Measurements from ENCODE around the gene MAN2B2. TPM values are rescaled to one million over a fixed set of nuclear protein-coding genes. Genes with fewer than 3 reads are reported as not detected.
"Not testable (repeated sequence)": the region's sequence is repeated elsewhere in the genome, so short reads cannot be mapped to it uniquely, and the experiment has no call there.

MAN2B2 gene
- total RNA-seq, 1 donor from 2014 or later, result 32.2 TPM

GRCh38 chr4:6625256-6625655 is 50.3 kb downstream of the MAN2B2 start:
- no peak overlapping the region for H3K9ac ChIP-seq (ENCODE audit: low read length)
- H4K20me1 ChIP-seq (ENCODE audit: insufficient read depth, low read length), result no peaks in the 10 kb centered on the region
- H3K27me3 ChIP-seq (ENCODE audit: insufficient read depth, low read length), result no peaks in the 10 kb centered on the region
- H3K4me1 ChIP-seq (ENCODE audit: insufficient read depth, low read length), result no peaks in the 10 kb centered on the region
- no peaks in the 10 kb centered on the region for H3K27me3 Mint-ChIP-seq (ENCODE audit: low read depth, unreplicated experiment)
- H3K9me3 Mint-ChIP-seq (ENCODE audit: unreplicated experiment), result peaks cover 1% of the 10 kb centered on the region
- no peaks in the 10 kb centered on the region for H3K36me3 Mint-ChIP-seq (ENCODE audit: low read depth, unreplicated experiment)
- DNase-seq (ENCODE audit: low read depth), result no peak
- H3K4me3 Mint-ChIP-seq (ENCODE audit: unreplicated experiment), result no peak overlapping the region
- no peak overlapping the region for H3K4me2 ChIP-seq (ENCODE audit: low read length)
- no peak overlapping the region for H3K4me3 ChIP-seq (ENCODE audit: insufficient read depth, low read depth, low read length)
- no peak for FAIRE-seq
- TF ChIP-seq CTCF (IDR thresholded peaks at IDR 0.05; ENCODE audit: insufficient read depth, low read depth, low read length), result no peak
- no peak for TF ChIP-seq EZH2 (IDR thresholded peaks at IDR 0.05; ENCODE audit: insufficient read depth, low read length)
- no peak overlapping the region for H3K27ac ChIP-seq (ENCODE audit: low read depth, low read length)
- H3K4me1 Mint-ChIP-seq (ENCODE audit: low read depth, unreplicated experiment), result no peaks in the 10 kb centered on the region
- H3K27ac Mint-ChIP-seq (ENCODE audit: unreplicated experiment), result no peak overlapping the region
- no peaks in the 10 kb centered on the region for H3K36me3 ChIP-seq (ENCODE audit: insufficient read depth, low read length)
- H3K79me2 ChIP-seq (ENCODE audit: insufficient read depth, low read length), result no peaks in the 10 kb centered on the region
- H2AFZ ChIP-seq (ENCODE audit: low read depth, low read length), result no peak overlapping the region
- no peaks in the 10 kb centered on the region for H3K9me3 ChIP-seq (ENCODE audit: insufficient read depth, low read depth, low read length)

GRCh38 chr4:6626066-6626465 is 51.1 kb downstream of the MAN2B2 start:
- no peak overlapping the region for H3K27ac Mint-ChIP-seq (ENCODE audit: unreplicated experiment)
- H3K9me3 ChIP-seq (ENCODE audit: insufficient read depth, low read depth, low read length), result no peaks in the 10 kb centered on the region
- no peaks in the 10 kb centered on the region for H3K36me3 Mint-ChIP-seq (ENCODE audit: low read depth, unreplicated experiment)
- H3K36me3 ChIP-seq (ENCODE audit: insufficient read depth, low read length), result no peaks in the 10 kb centered on the region
- H3K79me2 ChIP-seq (ENCODE audit: insufficient read depth, low read length), result no peaks in the 10 kb centered on the region
- H4K20me1 ChIP-seq (ENCODE audit: insufficient read depth, low read length), result no peaks in the 10 kb centered on the region
- H3K9me3 Mint-ChIP-seq (ENCODE audit: unreplicated experiment), result peaks cover 4% of the 10 kb centered on the region
- no peak for FAIRE-seq
- no peaks in the 10 kb centered on the region for H3K27me3 Mint-ChIP-seq (ENCODE audit: low read depth, unreplicated experiment)
- no peaks in the 10 kb centered on the region for H3K4me1 Mint-ChIP-seq (ENCODE audit: low read depth, unreplicated experiment)
- no peak overlapping the region for H3K4me3 Mint-ChIP-seq (ENCODE audit: unreplicated experiment)
- no peak overlapping the region for H3K4me3 ChIP-seq (ENCODE audit: insufficient read depth, low read depth, low read length)
- DNase-seq (ENCODE audit: low read depth), result no peak
- no peak overlapping the region for H3K27ac ChIP-seq (ENCODE audit: low read depth, low read length)
- no peaks in the 10 kb centered on the region for H3K27me3 ChIP-seq (ENCODE audit: insufficient read depth, low read length)
- H3K9ac ChIP-seq (ENCODE audit: low read length), result no peak overlapping the region
- H2AFZ ChIP-seq (ENCODE audit: low read depth, low read length), result no peak overlapping the region
- H3K4me1 ChIP-seq (ENCODE audit: insufficient read depth, low read length), result no peaks in the 10 kb centered on the region
- TF ChIP-seq EZH2 (IDR thresholded peaks at IDR 0.05; ENCODE audit: insufficient read depth, low read length) (no peak), CTCF (IDR thresholded peaks at IDR 0.05; ENCODE audit: insufficient read depth, low read depth, low read length) (no peak)
- no peak overlapping the region for H3K4me2 ChIP-seq (ENCODE audit: low read length)

GRCh38 chr4:6627832-6628231 is 52.8 kb downstream of the MAN2B2 start:
- no peak overlapping the region for H3K27ac ChIP-seq (ENCODE audit: low read depth, low read length)
- no peak overlapping the region for H2AFZ ChIP-seq (ENCODE audit: low read depth, low read length)
- H3K4me3 ChIP-seq (ENCODE audit: insufficient read depth, low read depth, low read length), result no peak overlapping the region
- FAIRE-seq (no peak), DNase-seq (ENCODE audit: low read depth) (no peak)
- H3K9ac ChIP-seq (ENCODE audit: low read length), result no peak overlapping the region
- Mint-ChIP-seq H3K27ac (ENCODE audit: unreplicated experiment) (no peak overlapping the region), H3K4me1 (ENCODE audit: low read depth, unreplicated experiment) (no peaks in the 10 kb centered on the region), H3K36me3 (ENCODE audit: low read depth, unreplicated experiment) (peaks cover 2% of the 10 kb centered on the region), H3K27me3 (ENCODE audit: low read depth, unreplicated experiment) (no peaks in the 10 kb centered on the region), H3K4me3 (ENCODE audit: unreplicated experiment) (no peak overlapping the region), H3K9me3 (ENCODE audit: unreplicated experiment) (peaks cover 3% of the 10 kb centered on the region)
- no peak for TF ChIP-seq CTCF (IDR thresholded peaks at IDR 0.05; ENCODE audit: insufficient read depth, low read depth, low read length)
- no peak for TF ChIP-seq EZH2 (IDR thresholded peaks at IDR 0.05; ENCODE audit: insufficient read depth, low read length)
- no peaks in the 10 kb centered on the region for H3K36me3 ChIP-seq (ENCODE audit: insufficient read depth, low read length)
- H3K4me1 ChIP-seq (ENCODE audit: insufficient read depth, low read length), result no peaks in the 10 kb centered on the region
- no peaks in the 10 kb centered on the region for H3K9me3 ChIP-seq (ENCODE audit: insufficient read depth, low read depth, low read length)
- no peaks in the 10 kb centered on the region for H3K27me3 ChIP-seq (ENCODE audit: insufficient read depth, low read length)
- H3K4me2 ChIP-seq (ENCODE audit: low read length), result no peak overlapping the region
- H3K79me2 ChIP-seq (ENCODE audit: insufficient read depth, low read length), result no peaks in the 10 kb centered on the region
- H4K20me1 ChIP-seq (ENCODE audit: insufficient read depth, low read length), result peaks cover 7% of the 10 kb centered on the region

GRCh38 chr4:6628484-6628883 is 53.5 kb downstream of the MAN2B2 start:
- not testable (repeated sequence) for H3K36me3 Mint-ChIP-seq (ENCODE audit: low read depth, unreplicated experiment); H3K4me1 Mint-ChIP-seq (ENCODE audit: low read depth, unreplicated experiment); H3K4me2 ChIP-seq (ENCODE audit: low read length); H3K9me3 ChIP-seq (ENCODE audit: insufficient read depth, low read depth, low read length); H3K9ac ChIP-seq (ENCODE audit: low read length); H3K9me3 Mint-ChIP-seq (ENCODE audit: unreplicated experiment); H2AFZ ChIP-seq (ENCODE audit: low read depth, low read length); H3K27me3 Mint-ChIP-seq (ENCODE audit: low read depth, unreplicated experiment); H3K27ac Mint-ChIP-seq (ENCODE audit: unreplicated experiment); H3K4me1 ChIP-seq (ENCODE audit: insufficient read depth, low read length); H3K27me3 ChIP-seq (ENCODE audit: insufficient read depth, low read length); H3K4me3 ChIP-seq (ENCODE audit: insufficient read depth, low read depth, low read length); H3K79me2 ChIP-seq (ENCODE audit: insufficient read depth, low read length); H3K27ac ChIP-seq (ENCODE audit: low read depth, low read length); H3K4me3 Mint-ChIP-seq (ENCODE audit: unreplicated experiment); H4K20me1 ChIP-seq (ENCODE audit: insufficient read depth, low read length); FAIRE-seq; DNase-seq (ENCODE audit: low read depth); H3K36me3 ChIP-seq (ENCODE audit: insufficient read depth, low read length)

Measured in astrocyte (in vitro differentiated cells and primary cell).